Measurements from ENCODE around the gene PDHB. TPM values are rescaled to one million over a fixed set of nuclear protein-coding genes. Genes with fewer than 3 reads are reported as not detected.

PDHB gene
- total and polyA plus RNA-seq, 10 donors = 46.6 to 82.1 (median 63.8) TPM

GRCh38 chr3:58379351-58380073 lies 54.1 kb downstream of the PDHB start:
- intact Hi-C loops (cut with DNase I; ENCODE audit: low total_unique reads) = no loop called here
- Histone ChIP-seq H3K9me3 (no peaks in the 10 kb centered on the region), H3K4me1 (peaks cover 0 to 9% (median 0%) of the 10 kb centered on the region in 6 donors), H3K4me3 (no peak overlapping the region), H3K27me3 (replicated peaks in 1 of 7) (no peaks in the 10 kb centered on the region), H3K36me3 (peaks cover 0 to 51% (median 7%) of the 10 kb centered on the region in 6 donors), H3K27ac (no peak overlapping the region)
- WGBS, 5 donors = 87 to 93% (median 92%) methylated on average over 4 of the region's 4 CpGs
- DNase-seq = no peak
- TF ChIP-seq POLR2A (IDR thresholded peaks at IDR 0.05) = no peak
- TF ChIP-seq CTCF (IDR thresholded peaks at IDR 0.05 in 8 of 11, conservative IDR thresholded peaks at IDR 0.05 in 3 of 11) = no peak
- TF ChIP-seq POLR2AphosphoS5 (IDR thresholded peaks at IDR 0.05) = no peak

GRCh38 chr3:58377750-58378149 lies 55.9 kb downstream of the PDHB start:
- no peak for DNase-seq
- Histone ChIP-seq H3K36me3 (peaks cover 0 to 51% (median 2%) of the 10 kb centered on the region in 6 donors), H3K9me3 (no peaks in the 10 kb centered on the region), H3K27ac (no peak overlapping the region), H3K4me3 (no peak overlapping the region), H3K27me3 (replicated peaks in 1 of 7) (no peaks in the 10 kb centered on the region), H3K4me1 (peaks cover 0 to 14% (median 0%) of the 10 kb centered on the region in 6 donors)
- intact Hi-C loops (cut with DNase I; ENCODE audit: low total_unique reads) = no loop called here
- TF ChIP-seq CTCF (IDR thresholded peaks at IDR 0.05 in 8 of 11, conservative IDR thresholded peaks at IDR 0.05 in 3 of 11) (no peak), POLR2A (IDR thresholded peaks at IDR 0.05) (no peak), POLR2AphosphoS5 (IDR thresholded peaks at IDR 0.05) (no peak)
- WGBS, 5 donors = 88 to 91% (median 90%) methylated on average over 4 of the region's 4 CpGs

Other genes with a start within 250 kb of the PDHB start
- gene DNASE1L3, start 222.9 kb downstream of the PDHB start, total RNA-seq = 100 to 1,000 TPM in 6 of 7 donors, 10 to 100 TPM in 1; 64.7 to 245 (median 172) TPM
- 100 to 1,000 TPM in 1 of 3 donors, 10 to 100 TPM in 2; 52.1 to 102 (median 52.9) TPM for gene DNASE1L3, start 222.9 kb downstream of the PDHB start, polyA plus RNA-seq
- gene ABHD6, start 196.0 kb downstream of the PDHB start, total RNA-seq = 10 to 100 TPM; 42.9 to 79.9 (median 59.8) TPM
- gene ABHD6, start 196.0 kb downstream of the PDHB start, polyA plus RNA-seq = 10 to 100 TPM; 17.2 to 39.3 (median 34.9) TPM
- 10 to 100 TPM; 13.3 to 21.3 (median 16.1) TPM for gene RPP14, start 127.6 kb downstream of the PDHB start, total RNA-seq
- gene RPP14, start 127.6 kb downstream of the PDHB start, polyA plus RNA-seq = 10 to 100 TPM in 1 of 3 donors, 1 to 10 TPM in 2; 6.2 to 12.2 (median 7.1) TPM
- gene HTD2, start 127.3 kb downstream of the PDHB start, total RNA-seq = 10 to 100 TPM in 3 of 7 donors, 1 to 10 TPM in 4; 6.4 to 20.0 (median 8.7) TPM
- 1 to 10 TPM; 2.3 to 5.6 (median 3.6) TPM for gene HTD2, start 127.3 kb downstream of the PDHB start, polyA plus RNA-seq
- gene PXK, start 100.9 kb downstream of the PDHB start, total RNA-seq = 10 to 100 TPM; 39.4 to 80.9 (median 56.5) TPM
- 10 to 100 TPM; 19.3 to 25.3 (median 19.9) TPM for gene PXK, start 100.9 kb downstream of the PDHB start, polyA plus RNA-seq
- 10 to 100 TPM in 5 of 7 donors, 1 to 10 TPM in 2; 8.1 to 23.5 (median 15.0) TPM for gene KCTD6, start 58.3 kb upstream of the PDHB start, total RNA-seq
- gene KCTD6, start 58.3 kb upstream of the PDHB start, polyA plus RNA-seq = 10 to 100 TPM in 1 of 3 donors, 1 to 10 TPM in 2; 7.3 to 11.3 (median 8.6) TPM
- 10 to 100 TPM in 1 of 7 donors, 1 to 10 TPM in 6; 1.3 to 11.5 (median 3.3) TPM for gene ACOX2, start 103.4 kb upstream of the PDHB start, total RNA-seq
- 1 to 10 TPM; 4.5 to 6.2 (median 5.5) TPM for gene ACOX2, start 103.4 kb upstream of the PDHB start, polyA plus RNA-seq
- gene FAM107A, start 143.6 kb upstream of the PDHB start, total RNA-seq = 10 to 100 TPM in 6 of 7 donors, 1 to 10 TPM in 1; 9.6 to 47.7 (median 30.5) TPM
- 10 to 100 TPM in 1 of 3 donors, 1 to 10 TPM in 2; 5.7 to 17.2 (median 7.0) TPM for gene FAM107A, start 143.6 kb upstream of the PDHB start, polyA plus RNA-seq
- gene FAM3D, start 232.9 kb upstream of the PDHB start, total RNA-seq = under 1 TPM in 1 of 7 donors, not detected in 6; 0.23 TPM
- gene FAM3D, start 232.9 kb upstream of the PDHB start, polyA plus RNA-seq = under 1 TPM; 0.28 to 0.42 (median 0.35) TPM

Data from spleen (tissue), 11 donors.